ENCODE results near the gene ZSCAN5A.
"Not testable (repeated sequence)": the region's sequence is repeated elsewhere in the genome, so short reads cannot be mapped to it uniquely, and the experiment has no call there.

Gene ZSCAN5A

GRCh38 chr19:56199687-56200086, 115.0 kb downstream of the ZSCAN5A start:
- DNase-seq = no peak

GRCh38 chr19:56197646-56198045, 117.0 kb downstream of the ZSCAN5A start, which contains the start of gene ZSCAN5B:
Gene ZSCAN5B, minus strand, starts transcription at chr19:56197783. Its CDS starts 4,731 bp downstream, at chr19:56193052.
- not testable (repeated sequence) for DNase-seq

GRCh38 chr19:56193981-56194640, 120.5 kb downstream of the ZSCAN5A start:
- DNase-seq = no peak

- DNase-seq = no peak
Observed at GRCh38 chr19:56191711-56192110, 122.9 kb downstream of the ZSCAN5A start.

GRCh38 chr19:56191115-56191514, 123.5 kb downstream of the ZSCAN5A start:
- DNase-seq = no peak

- no peak for DNase-seq
Observed at GRCh38 chr19:56189785-56190184, 124.9 kb downstream of the ZSCAN5A start.

GRCh38 chr19:56177564-56178243, 136.9 kb downstream of the ZSCAN5A start:
- DNase-seq = no peak

- no peak for DNase-seq
Observed at GRCh38 chr19:56176881-56177280, 137.8 kb downstream of the ZSCAN5A start.

GRCh38 chr19:56176310-56176709, 138.3 kb downstream of the ZSCAN5A start:
- not testable (repeated sequence) for DNase-seq

GRCh38 chr19:56175861-56176307, 138.8 kb downstream of the ZSCAN5A start, which contains the start of gene GALP:
Gene GALP, plus strand, starts transcription at chr19:56176008. Its CDS starts 1,101 bp downstream, at chr19:56177109.
- not testable (repeated sequence) for DNase-seq

GRCh38 chr19:56174550-56174949, 140.1 kb downstream of the ZSCAN5A start:
- no peak for DNase-seq

- no peak for DNase-seq
Observed at GRCh38 chr19:56174086-56174485, 140.6 kb downstream of the ZSCAN5A start.
